ENCODE measurements around the gene KLF13.

KLF13 gene

DNA sequence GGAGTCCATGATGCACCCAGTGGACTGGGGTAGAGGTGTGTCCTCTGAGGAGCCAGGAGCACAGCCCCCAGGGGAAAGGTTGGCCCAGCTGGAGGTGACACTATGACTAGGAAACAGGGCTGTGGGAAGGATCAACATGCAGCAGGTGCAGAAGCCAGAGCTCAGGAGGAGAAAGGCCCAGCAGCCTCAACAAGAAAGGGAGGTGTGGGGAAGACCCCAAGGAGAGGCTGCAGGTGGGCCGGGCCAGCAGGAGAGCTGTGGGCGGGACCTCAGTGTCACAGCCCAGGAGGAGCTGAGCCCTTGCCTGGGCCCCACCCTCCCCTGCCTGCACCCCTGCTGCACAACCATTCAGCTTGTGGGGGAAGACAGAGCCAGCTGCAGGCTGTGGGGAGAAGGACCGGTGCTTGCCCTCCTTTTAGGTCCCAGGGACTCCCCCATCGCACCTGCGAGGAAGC lies 18.4 kb upstream of the KLF13 start:
- H3K4me3 ChIP-seq (ENCODE audit: low read depth in 1 of 2, low read length in 2 of 2), result no peak overlapping the region
- no peaks in the 10 kb centered on the region for H3K36me3 ChIP-seq (ENCODE audit: control insufficient read depth in 1 of 2, insufficient read depth in 2 of 2, low read length in 2 of 2)
- peaks cover under 1 to 3% of the 10 kb centered on the region in 2 donors for H3K9me3 ChIP-seq (ENCODE audit: control insufficient read depth in 1 of 2, low read length in 2 of 2)
- H3K27ac ChIP-seq (ENCODE audit: low read length), result no peak overlapping the region
- no peaks in the 10 kb centered on the region for H3K27me3 ChIP-seq (ENCODE audit: low read depth, low read length)
- H3K4me1 ChIP-seq (ENCODE audit: control insufficient read depth in 1 of 2, insufficient read depth in 2 of 2, low read length in 2 of 2), result peaks cover under 1 to 9% of the 10 kb centered on the region in 2 donors

DNA sequence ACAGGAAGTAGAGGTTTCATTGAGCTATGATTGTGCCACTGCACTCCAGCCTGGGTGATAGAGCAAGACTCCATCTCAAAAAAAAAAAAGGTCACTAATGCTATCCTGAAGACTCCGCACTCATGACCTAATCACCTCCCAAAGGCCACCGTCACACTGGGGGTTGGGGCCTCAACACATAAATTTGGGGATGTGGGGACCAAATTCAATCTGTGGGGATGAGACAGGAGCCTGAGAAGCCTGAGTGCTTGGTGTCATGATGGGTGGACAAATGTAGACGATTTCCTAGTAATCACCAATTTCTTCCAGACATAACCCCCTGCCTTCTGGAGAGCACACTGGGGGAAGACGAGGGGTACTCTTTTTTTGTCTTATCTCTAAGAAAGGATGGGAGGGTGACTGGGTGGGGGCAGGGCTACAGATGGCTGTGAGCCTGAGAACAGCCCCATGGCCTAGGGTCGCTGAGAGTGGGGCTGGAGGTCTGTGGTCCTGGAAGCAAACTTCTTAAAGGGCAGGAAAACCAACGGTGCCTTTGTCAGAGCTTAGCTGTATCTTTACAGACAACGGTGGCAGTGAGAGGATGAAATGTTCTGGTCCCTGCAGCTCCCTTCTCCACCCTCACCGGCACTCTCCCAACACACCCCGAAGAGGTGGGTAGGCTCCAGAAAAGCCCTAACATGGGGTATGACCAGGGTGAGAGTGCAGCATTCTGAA lies 16.6 kb upstream of the KLF13 start:
- H3K27ac ChIP-seq (ENCODE audit: low read length), result no peak overlapping the region
- no peaks in the 10 kb centered on the region for H3K27me3 ChIP-seq (ENCODE audit: low read depth, low read length)
- no peaks in the 10 kb centered on the region for H3K36me3 ChIP-seq (ENCODE audit: control insufficient read depth in 1 of 2, insufficient read depth in 2 of 2, low read length in 2 of 2)
- peaks cover 9 to 14% of the 10 kb centered on the region in 2 donors for H3K9me3 ChIP-seq (ENCODE audit: control insufficient read depth in 1 of 2, low read length in 2 of 2)
- H3K4me1 ChIP-seq (ENCODE audit: control insufficient read depth in 1 of 2, insufficient read depth in 2 of 2, low read length in 2 of 2), result peaks cover 0 to 4% of the 10 kb centered on the region in 2 donors
- no peak overlapping the region for H3K4me3 ChIP-seq (ENCODE audit: low read depth in 1 of 2, low read length in 2 of 2)

GRCh38 chr15:31311735-31312619 lies 14.7 kb upstream of the KLF13 start:
- peaks cover 9 to 14% of the 10 kb centered on the region in 2 donors for H3K9me3 ChIP-seq (ENCODE audit: control insufficient read depth in 1 of 2, low read length in 2 of 2)
- no peaks in the 10 kb centered on the region for H3K27me3 ChIP-seq (ENCODE audit: low read depth, low read length)
- no peak overlapping the region for H3K27ac ChIP-seq (ENCODE audit: low read length)
- H3K4me1 ChIP-seq (ENCODE audit: control insufficient read depth in 1 of 2, insufficient read depth in 2 of 2, low read length in 2 of 2), result peaks cover 0 to under 1% of the 10 kb centered on the region in 2 donors
- H3K4me3 ChIP-seq (ENCODE audit: low read depth in 1 of 2, low read length in 2 of 2), result no peak overlapping the region
- H3K36me3 ChIP-seq (ENCODE audit: control insufficient read depth in 1 of 2, insufficient read depth in 2 of 2, low read length in 2 of 2), result no peaks in the 10 kb centered on the region

GRCh38 chr15:31313223-31313622 lies 13.4 kb upstream of the KLF13 start:
- H3K36me3 ChIP-seq (ENCODE audit: control insufficient read depth in 1 of 2, insufficient read depth in 2 of 2, low read length in 2 of 2), result no peaks in the 10 kb centered on the region
- peaks cover 9 to 14% of the 10 kb centered on the region in 2 donors for H3K9me3 ChIP-seq (ENCODE audit: control insufficient read depth in 1 of 2, low read length in 2 of 2)
- no peaks in the 10 kb centered on the region for H3K4me1 ChIP-seq (ENCODE audit: control insufficient read depth in 1 of 2, insufficient read depth in 2 of 2, low read length in 2 of 2)
- H3K4me3 ChIP-seq (ENCODE audit: low read depth in 1 of 2, low read length in 2 of 2), result peak overlapping the region in 1 of 2 donors; percentile 10
- H3K27me3 ChIP-seq (ENCODE audit: low read depth, low read length), result no peaks in the 10 kb centered on the region
- H3K27ac ChIP-seq (ENCODE audit: low read length), result no peak overlapping the region

DNA sequence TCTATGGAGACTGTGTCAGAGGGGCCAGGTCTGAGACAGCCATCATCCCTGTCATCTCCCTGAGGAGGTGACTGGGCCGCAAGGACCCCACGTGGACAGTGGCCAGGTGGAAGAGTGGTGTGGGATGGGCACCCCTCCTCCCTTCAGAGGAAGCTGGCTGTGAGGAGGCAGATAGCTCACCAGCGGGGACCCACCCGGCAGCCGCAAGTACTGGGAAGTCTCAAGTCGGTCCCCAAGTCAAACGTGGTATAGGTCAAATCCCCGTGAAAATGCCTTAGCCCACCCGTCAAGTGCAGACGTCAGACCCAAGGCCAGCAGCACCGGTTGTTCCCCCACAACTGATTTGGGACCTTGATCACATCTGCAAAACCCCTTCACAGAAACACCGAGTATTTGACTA lies 12.3 kb upstream of the KLF13 start:
- no peak overlapping the region for H3K4me3 ChIP-seq (ENCODE audit: low read depth in 1 of 2, low read length in 2 of 2)
- peaks cover 9 to 14% of the 10 kb centered on the region in 2 donors for H3K9me3 ChIP-seq (ENCODE audit: control insufficient read depth in 1 of 2, low read length in 2 of 2)

GRCh38 chr15:31316135-31316795 lies 10.4 kb upstream of the KLF13 start:
- H3K4me1 ChIP-seq (ENCODE audit: control insufficient read depth in 1 of 2, insufficient read depth in 2 of 2, low read length in 2 of 2), result no peaks in the 10 kb centered on the region
- H3K4me3 ChIP-seq (ENCODE audit: low read depth in 1 of 2, low read length in 2 of 2), result no peak overlapping the region

More for the DNA sequence above, 12.3 kb upstream of the KLF13 start:
- H3K4me1 ChIP-seq (ENCODE audit: control insufficient read depth in 1 of 2, insufficient read depth in 2 of 2, low read length in 2 of 2), result no peaks in the 10 kb centered on the region
- no peaks in the 10 kb centered on the region for H3K27me3 ChIP-seq (ENCODE audit: low read depth, low read length)
- no peaks in the 10 kb centered on the region for H3K36me3 ChIP-seq (ENCODE audit: control insufficient read depth in 1 of 2, insufficient read depth in 2 of 2, low read length in 2 of 2)
- H3K27ac ChIP-seq (ENCODE audit: low read length), result no peak overlapping the region

GRCh38 chr15:31317017-31317416 lies 9.6 kb upstream of the KLF13 start:
- Histone ChIP-seq H3K27me3 (ENCODE audit: low read depth, low read length) (no peaks in the 10 kb centered on the region), H3K36me3 (ENCODE audit: control insufficient read depth in 1 of 2, insufficient read depth in 2 of 2, low read length in 2 of 2) (no peaks in the 10 kb centered on the region), H3K9me3 (ENCODE audit: control insufficient read depth in 1 of 2, low read length in 2 of 2) (peaks cover 9 to 17% of the 10 kb centered on the region in 2 donors), H3K4me3 (ENCODE audit: low read depth in 1 of 2, low read length in 2 of 2) (no peak overlapping the region), H3K27ac (ENCODE audit: low read length) (no peak overlapping the region), H3K4me1 (ENCODE audit: control insufficient read depth in 1 of 2, insufficient read depth in 2 of 2, low read length in 2 of 2) (no peaks in the 10 kb centered on the region)

More at GRCh38 chr15:31316135-31316795, 10.4 kb upstream of the KLF13 start:
- Histone ChIP-seq H3K27ac (ENCODE audit: low read length) (no peak overlapping the region), H3K27me3 (ENCODE audit: low read depth, low read length) (no peaks in the 10 kb centered on the region), H3K36me3 (ENCODE audit: control insufficient read depth in 1 of 2, insufficient read depth in 2 of 2, low read length in 2 of 2) (no peaks in the 10 kb centered on the region), H3K9me3 (ENCODE audit: control insufficient read depth in 1 of 2, low read length in 2 of 2) (peaks cover 9 to 15% of the 10 kb centered on the region in 2 donors)

DNA sequence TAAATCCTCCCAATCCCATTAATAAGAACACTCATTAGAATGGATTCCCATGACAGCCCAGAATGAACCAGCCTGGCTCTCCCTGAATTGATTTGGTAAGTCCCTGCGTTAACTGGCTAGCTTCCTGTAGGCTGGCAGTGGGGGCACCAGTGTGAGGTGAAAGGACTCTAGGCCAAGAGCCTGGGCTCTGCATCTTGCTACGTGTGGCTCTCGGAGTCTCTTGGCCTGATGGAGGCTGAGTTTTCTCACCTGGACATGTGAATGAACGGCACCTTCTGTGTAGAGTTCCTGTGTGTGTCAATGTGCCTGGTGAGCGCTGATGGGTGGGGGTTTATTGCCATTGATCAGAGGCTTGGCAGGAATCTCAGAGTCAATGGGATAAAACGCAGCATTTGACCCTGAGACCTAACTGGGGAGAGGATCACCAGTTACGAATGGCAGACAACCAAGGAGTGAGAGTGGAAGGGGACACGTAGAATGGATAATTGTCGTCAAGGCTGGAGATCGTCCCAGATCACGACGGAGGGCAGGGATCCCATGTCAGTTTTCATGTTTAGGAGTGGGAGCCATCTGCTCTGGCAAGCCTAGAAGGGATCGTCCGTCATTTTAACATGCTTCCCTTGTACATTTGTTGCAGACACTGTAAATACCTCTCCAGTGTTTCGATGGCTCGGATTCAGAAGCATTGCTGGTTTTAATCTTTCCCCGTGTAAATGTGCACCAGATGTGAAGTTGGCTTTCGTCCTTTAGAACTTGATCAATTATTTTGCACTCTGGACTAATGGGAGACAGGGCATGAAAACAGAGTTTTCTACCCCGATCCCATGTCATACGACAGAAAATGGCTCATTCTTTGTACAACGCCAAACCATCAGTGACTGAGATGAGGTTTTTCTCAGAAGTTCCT lies 9.0 kb upstream of the KLF13 start:
- Histone ChIP-seq H3K4me1 (ENCODE audit: control insufficient read depth in 1 of 2, insufficient read depth in 2 of 2, low read length in 2 of 2) (no peaks in the 10 kb centered on the region), H3K9me3 (ENCODE audit: control insufficient read depth in 1 of 2, low read length in 2 of 2) (peaks cover 9 to 17% of the 10 kb centered on the region in 2 donors), H3K27me3 (ENCODE audit: low read depth, low read length) (no peaks in the 10 kb centered on the region), H3K4me3 (ENCODE audit: low read depth in 1 of 2, low read length in 2 of 2) (no peak overlapping the region), H3K27ac (ENCODE audit: low read length) (no peak overlapping the region), H3K36me3 (ENCODE audit: control insufficient read depth in 1 of 2, insufficient read depth in 2 of 2, low read length in 2 of 2) (no peaks in the 10 kb centered on the region)

- Histone ChIP-seq H3K4me3 (ENCODE audit: low read depth in 1 of 2, low read length in 2 of 2) (no peak overlapping the region), H3K27ac (ENCODE audit: low read length) (no peak overlapping the region), H3K27me3 (ENCODE audit: low read depth, low read length) (no peaks in the 10 kb centered on the region), H3K4me1 (ENCODE audit: control insufficient read depth in 1 of 2, insufficient read depth in 2 of 2, low read length in 2 of 2) (no peaks in the 10 kb centered on the region), H3K36me3 (ENCODE audit: control insufficient read depth in 1 of 2, insufficient read depth in 2 of 2, low read length in 2 of 2) (no peaks in the 10 kb centered on the region), H3K9me3 (ENCODE audit: control insufficient read depth in 1 of 2, low read length in 2 of 2) (peaks cover 6 to 12% of the 10 kb centered on the region in 2 donors)
Observed at GRCh38 chr15:31318429-31318828, 8.2 kb upstream of the KLF13 start.

DNA sequence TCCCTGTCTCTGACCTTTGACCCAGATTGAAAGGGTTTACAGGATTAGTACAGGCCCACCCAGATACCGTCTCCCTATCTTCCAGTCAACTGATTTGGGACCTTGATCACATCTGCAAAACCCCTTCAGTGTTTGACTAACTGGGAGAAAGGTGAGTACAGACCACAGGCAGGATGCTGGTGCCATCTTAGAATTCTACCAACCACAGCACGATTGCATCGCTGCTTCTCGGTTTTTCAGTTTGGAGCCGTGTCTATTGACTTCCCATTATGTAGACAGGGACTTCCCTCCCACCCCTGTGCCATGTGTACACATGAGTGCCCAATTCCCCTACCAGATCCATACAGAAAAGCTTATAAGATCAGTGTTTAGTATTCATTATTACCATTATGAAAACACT lies 6.6 kb upstream of the KLF13 start:
- no peak overlapping the region for H3K4me3 ChIP-seq (ENCODE audit: low read depth in 1 of 2, low read length in 2 of 2)
- peaks cover 0 to 3% of the 10 kb centered on the region in 2 donors for H3K9me3 ChIP-seq (ENCODE audit: control insufficient read depth in 1 of 2, low read length in 2 of 2)
- no peak overlapping the region for H3K27ac ChIP-seq (ENCODE audit: low read length)
- no peaks in the 10 kb centered on the region for H3K27me3 ChIP-seq (ENCODE audit: low read depth, low read length)
- no peaks in the 10 kb centered on the region for H3K36me3 ChIP-seq (ENCODE audit: control insufficient read depth in 1 of 2, insufficient read depth in 2 of 2, low read length in 2 of 2)
- peaks cover 6 to 8% of the 10 kb centered on the region in 2 donors for H3K4me1 ChIP-seq (ENCODE audit: control insufficient read depth in 1 of 2, insufficient read depth in 2 of 2, low read length in 2 of 2)
